Smooth muscle cell (in vitro differentiated cells): ENCODE results near the gene RIMBP2. TPM values are rescaled to one million over a fixed set of nuclear protein-coding genes. Genes with fewer than 3 reads are reported as not detected.
"Not testable (repeated sequence)": the region's sequence is repeated elsewhere in the genome, so short reads cannot be mapped to it uniquely, and the experiment has no call there.

ENCODE experiments used
- DNase-seq: peaks from one replicate; lab custom pipeline; 2025; ENCODE audit not compliant: unreplicated experiment; lab: John Stamatoyannopoulos, UW
- H2AFZ ChIP-seq: fragments of 200-600 bp; sonication (generic); 2 replicates; pipeline ENCODE4 v1.6.0; 2016; ENCODE audit warnings: antibody characterized with exemption, low read depth, mild to moderate bottlenecking
- H3F3A ChIP-seq: fragments of 200-600 bp; sonication (generic); 2 replicates; pipeline ENCODE4 v1.6.0; 2017; ENCODE audit warnings: antibody characterized with exemption, low read depth
- H3K27ac ChIP-seq: fragments of 200-600 bp; sonication (generic); 2 replicates; pipeline ENCODE4 v1.5.1; 2016; ENCODE audit warnings: low read depth, mild to moderate bottlenecking
- H3K27me3 ChIP-seq: fragments of 200-600 bp; sonication (generic); 2 replicates; pipeline ENCODE4 v1.6.1; 2016; ENCODE audit warnings: low read depth, mild to moderate bottlenecking
- H3K36me3 ChIP-seq: fragments of 200-600 bp; sonication (generic); 2 replicates; pipeline ENCODE4 v1.5.1; 2016; ENCODE audit warnings: low read depth
- H3K4me1 ChIP-seq: fragments of 200-600 bp; sonication (generic); 2 replicates; pipeline ENCODE4 v1.5.1; 2016; ENCODE audit warnings: low read depth
- H3K4me2 ChIP-seq: fragments of 200-600 bp; sonication (generic); 2 replicates; pipeline ENCODE4 v1.6.0; 2016; ENCODE audit warnings: mild to moderate bottlenecking
- H3K4me3 ChIP-seq: fragments of 200-600 bp; sonication (generic); 2 replicates; pipeline ENCODE4 v1.5.1; 2016; ENCODE audit warnings: mild to moderate bottlenecking
- H3K79me2 ChIP-seq: fragments of 200-600 bp; sonication (generic); 2 replicates; pipeline ENCODE4 v1.6.0; 2016; ENCODE audit warnings: low read depth, mild to moderate bottlenecking
- H3K9ac ChIP-seq: fragments of 200-600 bp; sonication (generic); 2 replicates; pipeline ENCODE4 v1.6.0; 2016; ENCODE audit warnings: low read depth
- H3K9me3 ChIP-seq: fragments of 200-600 bp; sonication (generic); replicated peaks from 2 replicates; pipeline ENCODE4 v1.5.1; 2016; ENCODE audit warnings: low read depth
- H4K20me1 ChIP-seq: fragments of 200-600 bp; sonication (generic); 2 replicates; pipeline ENCODE4 v1.6.0; 2016; ENCODE audit warnings: low read depth
- CTCF ChIP-seq: fragments of 200-600 bp; sonication (generic); IDR thresholded peaks from 2 replicates; pipeline ENCODE4 v1.5.1; 2017; ENCODE audit warnings: borderline replicate concordance, mild to moderate bottlenecking, antibody characterized with exemption; ENCODE audit not compliant: insufficient read depth, poor library complexity, severe bottlenecking
- WGBS: methylation state at CpG from one replicate; pipeline ENCODE4 v1.1.7; 2016; ENCODE audit warnings: low lambda C conversion rate; 5-methylcytosine and 5-hydroxymethylcytosine counted together
- polyA plus RNA-seq: library from polyadenylated mRNA; unstranded; fragments of >200 nt; fragmentation: Nextera tagmentation; extraction: Ambion mirVana; gene quantifications from 2 replicates; pipeline ENCODE4 v1.2.1, GENCODE V29; 2016
- total RNA-seq: library from RNA; depleted of rRNA; stranded (reverse); fragments of >200 nt; gene quantifications from 2 replicates; pipeline ENCODE4 v1.2.3, GENCODE V29; 2014

Gene RIMBP2
- total and polyA plus RNA-seq, 2 experiments from 2014 or later: 2.3 TPM; not detected in 1

DNA sequence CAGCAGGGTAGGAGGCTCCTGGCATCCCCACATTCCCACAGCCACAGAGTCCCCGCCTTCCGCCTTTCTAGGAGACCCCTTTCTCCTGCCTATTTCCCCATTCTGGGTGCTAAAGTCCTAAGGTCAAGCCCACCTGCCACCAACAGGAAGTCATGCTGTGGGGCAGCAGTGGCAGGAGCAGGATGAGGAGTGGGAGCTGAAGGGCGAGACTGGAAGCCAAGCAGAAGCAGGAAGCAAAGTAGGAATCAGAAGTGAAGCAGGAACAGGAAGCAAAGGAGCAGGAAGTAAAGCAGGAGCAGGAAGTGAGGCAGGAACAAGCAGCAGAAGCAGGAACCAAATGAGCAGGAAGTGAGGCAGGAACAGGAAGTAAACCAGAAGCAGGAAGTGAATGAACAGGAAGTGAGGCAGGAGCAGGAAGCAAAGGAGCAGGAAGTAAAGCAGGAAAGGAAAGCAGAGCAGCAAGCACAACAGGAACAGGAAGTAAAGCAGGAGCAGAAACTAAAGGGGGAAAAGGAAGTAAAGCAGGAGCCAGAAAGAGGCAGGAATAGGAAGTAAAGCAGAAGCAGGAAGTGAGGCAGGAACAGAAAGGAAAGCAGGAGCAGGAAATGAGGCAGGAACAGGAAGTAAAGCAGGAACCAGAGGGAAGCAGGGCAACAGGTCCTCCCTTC is 38.3 kb upstream of the RIMBP2 start:
- TF ChIP-seq CTCF: no peak

GRCh38 chr12:130752692-130753230 is 36.7 kb upstream of the RIMBP2 start:
- Histone ChIP-seq H4K20me1 (no peaks in the 10 kb centered on the region), H3K36me3 (no peaks in the 10 kb centered on the region), H3K27me3 (peaks cover 7% of the 10 kb centered on the region), H3K4me1 (no peaks in the 10 kb centered on the region), H3K27ac (no peak overlapping the region), H3K9ac (no peak overlapping the region), H3F3A (no peaks in the 10 kb centered on the region), H2AFZ (no peak overlapping the region), H3K4me3 (no peak overlapping the region), H3K4me2 (no peak overlapping the region), H3K79me2 (no peaks in the 10 kb centered on the region), H3K9me3 (no peaks in the 10 kb centered on the region)
- WGBS: 66% methylated on average over 20 of the region's 20 CpGs
- TF ChIP-seq CTCF: no peak
- no peak for DNase-seq

More for the DNA sequence above, 38.3 kb upstream of the RIMBP2 start:
- no peak for DNase-seq
- Histone ChIP-seq H3K9ac (no peak overlapping the region), H4K20me1 (no peaks in the 10 kb centered on the region), H3K4me2 (no peak overlapping the region), H3F3A (no peaks in the 10 kb centered on the region), H3K9me3 (no peaks in the 10 kb centered on the region), H2AFZ (no peak overlapping the region), H3K27ac (no peak overlapping the region), H3K4me3 (no peak overlapping the region), H3K36me3 (no peaks in the 10 kb centered on the region), H3K79me2 (no peaks in the 10 kb centered on the region), H3K4me1 (no peaks in the 10 kb centered on the region), H3K27me3 (peaks cover 7% of the 10 kb centered on the region)
- 96% methylated on average over 3 of the region's 3 CpGs for WGBS

GRCh38 chr12:130752037-130752436 is 35.9 kb upstream of the RIMBP2 start:
- H3F3A ChIP-seq, H4K20me1 ChIP-seq, H3K4me2 ChIP-seq, H3K36me3 ChIP-seq, H3K27me3 ChIP-seq, H3K4me3 ChIP-seq, H3K27ac ChIP-seq, H3K9me3 ChIP-seq, H3K79me2 ChIP-seq, DNase-seq, H3K4me1 ChIP-seq, H3K9ac ChIP-seq, H2AFZ ChIP-seq: not testable (repeated sequence)
- 95% methylated on average over 11 of the region's 11 CpGs for WGBS

- H3F3A ChIP-seq: no peaks in the 10 kb centered on the region
- H3K4me2 ChIP-seq: no peak overlapping the region
- no peak overlapping the region for H3K27ac ChIP-seq
- H3K9ac ChIP-seq: no peak overlapping the region
- no peak overlapping the region for H2AFZ ChIP-seq
- no peak for DNase-seq
- WGBS: 69% methylated on average over 10 of the region's 10 CpGs
- H3K27me3 ChIP-seq: peaks cover 14% of the 10 kb centered on the region
- H3K79me2 ChIP-seq: no peaks in the 10 kb centered on the region
- H3K36me3 ChIP-seq: no peaks in the 10 kb centered on the region
- H4K20me1 ChIP-seq: no peaks in the 10 kb centered on the region
- no peaks in the 10 kb centered on the region for H3K4me1 ChIP-seq
- no peak overlapping the region for H3K4me3 ChIP-seq
- no peaks in the 10 kb centered on the region for H3K9me3 ChIP-seq
- no peak for TF ChIP-seq CTCF
These were observed 32.7 kb upstream of the RIMBP2 start for GRCh38 chr12:130748786-130749185.
